GM03348 (cell line): ENCODE data around the gene MAGEB4.
"Not testable (repeated sequence)": the region's sequence is repeated elsewhere in the genome, so short reads cannot be mapped to it uniquely, and the experiment has no call there.

Experiments
- DNase-seq: peaks from one replicate; pipeline ENCODE4 v3.0.0; 2012; ENCODE audit warnings: low spot score

The MAGEB4 gene, protein sequence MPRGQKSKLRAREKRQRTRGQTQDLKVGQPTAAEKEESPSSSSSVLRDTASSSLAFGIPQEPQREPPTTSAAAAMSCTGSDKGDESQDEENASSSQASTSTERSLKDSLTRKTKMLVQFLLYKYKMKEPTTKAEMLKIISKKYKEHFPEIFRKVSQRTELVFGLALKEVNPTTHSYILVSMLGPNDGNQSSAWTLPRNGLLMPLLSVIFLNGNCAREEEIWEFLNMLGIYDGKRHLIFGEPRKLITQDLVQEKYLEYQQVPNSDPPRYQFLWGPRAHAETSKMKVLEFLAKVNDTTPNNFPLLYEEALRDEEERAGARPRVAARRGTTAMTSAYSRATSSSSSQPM

DNA sequence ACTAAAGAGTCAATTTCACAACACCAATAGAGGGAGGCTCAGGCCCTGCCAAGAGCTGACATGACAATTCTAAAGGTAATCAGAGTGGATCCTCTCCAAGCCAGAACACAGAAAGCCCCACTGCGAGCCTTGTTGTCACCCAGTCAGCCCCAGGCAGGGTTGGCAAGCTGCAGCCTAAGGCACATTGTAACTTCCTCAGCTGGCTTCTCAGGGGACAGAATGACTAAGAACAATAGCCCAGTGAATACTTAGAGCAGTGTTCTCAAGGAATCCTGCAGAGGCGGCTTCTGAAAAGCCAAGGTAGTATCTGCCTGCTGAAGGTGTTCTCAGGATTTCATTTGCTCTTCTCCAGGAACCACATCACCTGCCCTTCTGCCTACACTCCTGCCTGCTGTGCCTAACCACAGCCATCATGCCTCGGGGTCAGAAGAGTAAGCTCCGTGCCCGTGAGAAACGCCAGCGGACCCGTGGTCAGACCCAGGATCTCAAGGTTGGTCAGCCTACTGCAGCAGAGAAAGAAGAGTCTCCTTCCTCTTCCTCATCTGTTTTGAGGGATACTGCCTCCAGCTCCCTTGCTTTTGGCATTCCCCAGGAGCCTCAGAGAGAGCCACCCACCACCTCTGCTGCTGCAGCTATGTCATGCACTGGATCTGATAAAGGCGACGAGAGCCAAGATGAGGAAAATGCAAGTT is at the start of gene MAGEB4:
TSS of gene MAGEB4 (plus strand) at position 277 of the 692 bp plus-strand sequence. CDS start at position 413, 136 bp downstream.
- DNase-seq, result no peak

DNA sequence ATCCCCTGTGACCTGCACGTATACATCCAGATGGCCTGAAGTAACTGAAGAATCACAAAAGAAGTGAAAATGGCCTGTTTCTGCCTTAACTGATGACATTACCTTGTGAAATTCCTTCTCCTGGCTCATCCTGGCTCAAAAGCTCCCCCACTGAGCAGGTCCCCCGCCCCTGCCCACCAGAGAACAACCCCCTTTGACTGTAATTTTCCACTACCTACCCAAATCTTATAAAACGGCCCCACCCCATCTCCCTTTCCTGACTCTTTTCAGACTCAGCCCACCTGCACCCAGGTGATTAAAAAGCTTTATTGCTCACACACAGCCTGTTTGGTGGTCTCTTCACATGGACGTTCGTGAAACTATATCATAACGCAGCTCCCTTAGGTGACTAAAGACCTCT is 47.9 kb upstream of the MAGEB4 start:
- DNase-seq, result not testable (repeated sequence)

DNA sequence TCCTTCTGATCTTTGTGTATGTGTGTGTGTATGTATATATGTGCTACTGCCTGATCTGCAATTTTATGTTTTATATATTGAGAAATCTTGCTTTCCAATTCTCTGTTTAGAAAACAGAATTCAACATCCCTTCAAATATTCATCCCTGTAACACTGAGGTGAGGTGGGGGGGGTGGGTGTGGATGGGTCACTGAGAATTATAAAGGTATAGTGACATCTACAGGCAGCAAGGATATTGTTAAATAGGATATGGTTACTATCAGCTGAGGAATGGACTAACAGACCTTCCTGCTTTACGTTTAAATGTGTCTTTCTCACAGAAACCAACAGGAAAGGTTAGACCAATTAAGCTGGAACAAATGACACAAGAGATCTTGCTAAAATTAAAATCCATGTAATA is 45.5 kb upstream of the MAGEB4 start:
- DNase-seq, result peak; percentile 33

DNA sequence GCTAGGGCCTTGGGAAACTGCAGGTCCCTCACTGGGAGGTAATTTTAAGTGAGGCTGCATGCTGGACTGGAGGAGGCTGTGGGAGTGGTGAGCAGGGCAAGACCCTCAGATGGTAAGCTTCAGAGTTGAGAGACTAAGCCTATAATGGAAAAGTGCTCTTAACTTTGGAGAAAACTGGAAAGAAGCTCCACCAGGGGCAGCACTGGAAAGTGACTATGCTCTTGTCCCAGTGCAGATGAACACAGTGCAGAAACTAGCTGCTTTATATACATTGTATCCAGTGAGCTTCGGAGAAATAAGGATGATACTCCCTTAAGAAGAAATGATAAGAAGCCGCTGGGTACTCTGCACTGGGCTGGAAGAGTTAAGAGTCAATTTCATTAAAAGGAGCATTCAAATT is 29.6 kb upstream of the MAGEB4 start:
- DNase-seq, result no peak

DNA sequence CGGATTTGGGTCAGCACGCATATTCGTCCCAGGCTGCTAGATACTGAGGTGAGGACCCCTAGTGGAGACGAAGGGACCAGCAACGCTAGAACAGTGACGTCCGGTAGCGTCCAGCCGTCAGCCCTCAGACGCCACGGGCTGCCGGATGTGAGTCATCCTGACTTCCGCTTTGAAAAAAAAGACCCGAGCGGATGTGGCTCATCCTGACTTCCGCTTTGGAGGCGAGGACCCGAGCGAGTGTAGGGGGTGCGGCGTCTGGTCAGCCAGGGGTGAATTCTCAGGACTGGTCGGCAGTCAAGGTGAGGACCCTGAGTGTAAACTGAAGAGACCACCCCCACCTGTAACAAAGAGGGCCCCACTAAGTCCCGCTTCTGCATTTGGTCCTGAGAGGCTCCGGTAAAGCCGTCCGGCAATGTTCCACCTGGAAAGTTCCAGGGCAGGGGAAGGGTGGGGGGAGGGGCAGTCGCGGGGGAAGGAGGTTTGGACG is 26.4 kb upstream of the MAGEB4 start, which contains the start of gene MAGEB2:
TSS of gene MAGEB2 (plus strand) at position 207 of the 487 bp plus-strand sequence. CDS start 3,018 bp downstream, outside the sequence.
- no peak for DNase-seq

DNA sequence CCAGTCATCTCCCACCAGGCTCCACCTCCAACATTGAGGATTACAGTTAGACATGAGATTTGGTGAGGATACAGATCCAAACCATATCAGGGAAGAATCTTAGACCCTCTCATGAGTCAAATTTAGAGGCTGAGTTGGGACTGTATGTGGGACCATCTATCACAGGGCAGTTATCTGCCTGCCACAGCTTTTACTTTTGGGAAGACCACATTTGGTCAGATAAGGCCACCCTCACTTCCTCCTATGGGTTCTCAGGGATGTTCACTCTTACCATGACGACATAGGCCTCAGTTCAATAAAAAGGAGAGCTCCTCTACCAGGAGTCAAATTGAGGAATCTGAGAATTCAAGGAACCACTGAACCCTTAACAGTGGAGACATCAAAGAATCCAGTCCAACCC is 24.3 kb upstream of the MAGEB4 start:
- no peak for DNase-seq

DNA sequence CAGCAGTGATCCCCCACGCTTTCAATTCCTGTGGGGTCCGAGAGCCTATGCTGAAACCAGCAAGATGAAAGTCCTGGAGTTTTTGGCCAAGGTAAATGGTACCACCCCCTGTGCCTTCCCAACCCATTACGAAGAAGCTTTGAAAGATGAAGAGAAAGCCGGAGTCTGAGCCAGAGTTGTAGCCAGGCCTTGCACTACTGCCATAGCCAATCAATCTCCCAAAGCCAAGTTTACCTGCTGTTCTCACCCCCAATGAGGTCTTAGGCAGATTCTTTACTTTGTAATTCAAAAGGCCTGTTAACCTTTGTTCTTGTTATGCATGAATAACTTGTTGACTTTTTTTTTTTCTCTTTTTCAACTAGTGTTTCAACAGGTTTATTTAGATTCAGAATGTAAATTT is 22.4 kb upstream of the MAGEB4 start:
- no peak for DNase-seq

DNA sequence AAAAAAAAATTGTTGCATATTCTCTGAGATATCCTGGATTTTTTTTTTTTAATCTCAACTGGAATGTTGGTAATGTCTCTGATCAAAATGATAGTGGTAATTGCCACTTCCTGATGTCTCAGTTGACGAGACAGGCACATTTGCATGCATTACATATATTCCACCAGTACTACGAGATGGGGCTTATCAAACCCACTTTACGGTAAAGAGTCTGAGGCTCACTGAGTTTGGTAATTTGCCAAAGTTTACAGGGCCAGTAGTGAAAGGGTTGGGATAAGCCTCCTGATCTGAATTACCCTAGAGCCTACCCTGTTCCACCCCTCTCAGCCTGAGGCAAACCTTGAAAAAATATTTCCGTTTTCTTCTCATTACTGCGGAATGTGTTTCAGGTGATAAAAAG is 21.1 kb upstream of the MAGEB4 start:
- no peak for DNase-seq

DNA sequence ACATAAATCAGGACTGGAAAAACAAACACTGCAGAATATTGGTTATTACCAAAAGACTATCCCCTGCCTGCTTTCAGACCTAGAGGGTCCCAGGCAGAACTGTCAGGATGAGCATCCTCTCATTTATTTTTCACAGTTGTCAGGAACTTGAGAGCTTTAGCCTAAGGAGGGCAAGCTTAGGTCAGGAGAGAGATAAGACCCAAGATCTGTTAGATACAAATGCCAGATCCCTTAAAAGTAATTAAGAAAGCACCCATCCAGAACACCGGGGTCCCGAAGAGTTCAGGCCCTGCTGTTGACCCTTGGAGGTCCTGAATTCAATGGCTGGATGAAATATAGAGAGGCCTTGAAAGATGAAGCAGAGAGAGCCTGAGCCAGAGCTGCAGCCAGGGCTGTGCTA is 17.3 kb upstream of the MAGEB4 start:
- DNase-seq, result no peak

DNA sequence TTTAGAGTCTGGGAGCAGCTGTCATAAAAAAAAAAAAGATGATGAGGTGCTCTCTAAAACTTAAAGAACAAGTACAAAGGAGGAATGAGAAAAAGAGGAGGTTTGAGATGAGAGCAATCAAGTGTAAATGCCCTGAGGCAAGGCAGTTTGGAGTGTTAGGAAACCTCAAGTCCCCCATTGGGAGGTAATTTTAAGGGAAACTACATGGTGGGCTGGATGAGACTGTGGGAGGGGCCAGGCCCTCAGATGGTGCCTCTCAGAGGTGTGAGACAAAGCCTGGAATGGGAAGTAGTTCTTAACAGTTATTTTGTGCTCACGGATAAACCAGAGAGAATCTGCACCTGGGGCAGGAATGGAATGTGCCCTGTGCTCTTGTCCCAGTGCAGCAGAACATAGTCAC is 13.3 kb upstream of the MAGEB4 start:
- DNase-seq, result no peak

DNA sequence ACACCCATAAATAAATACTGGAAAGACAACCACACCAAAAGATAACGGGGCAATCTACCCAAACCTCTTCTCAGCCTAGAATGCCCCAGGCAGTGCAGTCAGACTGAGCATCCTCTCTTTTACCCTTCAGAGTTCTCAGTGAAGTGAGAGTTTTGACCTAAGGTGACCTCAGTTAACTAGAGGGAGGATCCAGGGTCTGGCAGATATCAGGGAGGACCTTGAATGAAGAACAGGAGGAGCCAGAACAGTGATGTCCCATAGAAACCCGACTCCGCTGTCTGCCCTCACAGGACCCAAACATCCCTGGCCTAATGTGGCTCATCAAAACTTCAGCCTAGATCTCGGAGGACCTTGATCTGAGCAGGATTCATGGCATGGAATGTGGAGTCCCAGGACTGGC is 11.4 kb upstream of the MAGEB4 start, which contains the start of gene MAGEB3:
TSS of gene MAGEB3 (plus strand) at position 263 of the 400 bp plus-strand sequence. CDS start 5,268 bp downstream, outside the sequence.
- no peak for DNase-seq

DNA sequence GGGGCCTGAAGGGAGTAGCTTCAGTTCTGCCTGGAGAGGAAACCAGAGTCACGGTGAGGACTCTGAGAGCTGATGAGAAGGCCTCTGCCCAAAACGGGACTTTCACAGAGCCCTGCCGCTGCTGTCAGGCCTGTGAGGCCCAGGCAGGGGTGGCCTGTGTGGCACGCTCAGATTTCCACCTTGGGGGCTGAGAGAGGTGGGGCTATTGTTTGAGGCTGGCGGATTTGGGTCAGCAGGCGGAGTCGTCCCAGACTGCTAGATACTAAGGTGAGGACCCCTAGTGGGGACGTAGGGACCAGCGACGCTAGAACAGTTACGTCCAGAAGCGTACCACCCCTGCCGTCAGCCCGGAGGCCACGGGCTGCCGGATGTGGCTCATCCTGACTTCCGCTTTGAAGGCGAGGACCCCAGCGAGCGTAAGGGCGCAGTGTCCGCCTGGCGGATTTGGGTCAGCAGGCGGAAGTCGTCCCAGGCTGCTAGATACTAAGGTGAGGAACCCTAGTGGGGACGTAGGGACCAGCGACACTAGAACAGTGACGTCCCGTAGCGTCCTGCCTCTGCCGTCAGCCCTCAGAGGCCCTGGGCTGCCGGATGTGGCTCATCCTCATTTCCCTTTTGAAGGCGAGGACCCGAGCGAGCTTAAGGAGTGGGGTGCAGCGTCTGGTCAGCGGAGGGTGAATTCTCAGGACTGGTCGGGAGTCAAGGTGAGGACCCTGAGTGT is 5.1 kb downstream of the MAGEB4 start, which contains the start of gene MAGEB1:
TSS of gene MAGEB1 (plus strand) at position 378 of the 721 bp plus-strand sequence. CDS start 3,348 bp downstream, outside the sequence.
- no peak for DNase-seq

DNA sequence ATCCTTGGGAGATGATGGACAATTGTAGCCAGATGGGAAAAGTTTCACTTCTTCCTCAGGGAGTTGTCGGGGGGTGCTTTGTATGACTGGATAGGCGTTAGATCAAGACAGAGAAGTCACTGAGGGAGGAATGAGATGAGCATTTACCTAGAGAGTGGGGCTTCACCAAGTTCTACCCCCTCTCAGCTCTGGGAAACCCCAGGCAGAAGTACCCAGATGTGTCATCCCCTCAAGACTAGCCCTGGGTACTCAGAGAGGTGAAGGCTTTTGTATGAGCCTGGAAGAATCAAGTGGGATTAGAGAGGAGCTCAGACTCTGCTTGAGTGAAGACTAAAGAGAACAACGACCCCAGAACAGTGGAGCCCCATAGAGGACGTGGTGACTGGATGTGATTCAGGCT is 7.1 kb downstream of the MAGEB4 start:
- DNase-seq, result no peak

DNA sequence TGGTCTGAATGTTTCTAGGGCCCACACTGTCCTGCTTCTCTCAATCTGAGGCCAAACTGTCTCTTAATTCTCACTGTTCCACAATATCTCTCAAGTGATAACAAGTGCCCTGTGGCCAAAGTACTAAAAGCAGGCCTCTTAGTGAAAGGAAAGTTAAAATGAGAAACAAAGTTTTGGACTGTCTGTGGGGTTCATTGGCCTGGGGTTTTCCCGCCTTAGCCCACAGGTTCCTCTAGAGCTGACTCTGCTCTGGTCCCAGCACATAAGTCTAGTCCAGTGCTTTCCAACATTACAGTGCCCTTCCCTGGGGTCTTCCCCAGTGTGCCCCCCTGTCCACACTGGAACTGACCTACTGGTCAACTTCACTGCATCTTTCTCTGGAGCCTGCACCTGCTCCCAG is 11.5 kb downstream of the MAGEB4 start:
- DNase-seq, result no peak

DNA sequence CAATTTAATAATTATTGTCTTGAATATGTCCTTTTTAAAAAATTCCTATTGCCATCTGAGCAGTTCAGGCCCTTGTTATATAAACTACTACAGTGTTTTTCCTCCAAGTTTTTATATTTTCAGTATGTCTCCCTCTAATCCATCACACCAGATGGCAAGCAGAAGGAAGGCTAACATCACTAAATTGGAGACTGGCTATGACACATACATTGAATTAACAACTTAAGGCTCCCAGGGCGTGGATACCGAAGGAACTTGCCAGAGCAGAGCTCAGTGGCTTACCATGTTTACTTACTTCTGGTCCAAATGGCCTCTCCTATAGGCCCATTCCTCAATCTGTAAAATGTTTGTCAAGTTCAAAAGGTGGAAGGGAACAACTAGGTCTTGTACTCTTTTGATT is 18.1 kb downstream of the MAGEB4 start:
- DNase-seq, result no peak

DNA sequence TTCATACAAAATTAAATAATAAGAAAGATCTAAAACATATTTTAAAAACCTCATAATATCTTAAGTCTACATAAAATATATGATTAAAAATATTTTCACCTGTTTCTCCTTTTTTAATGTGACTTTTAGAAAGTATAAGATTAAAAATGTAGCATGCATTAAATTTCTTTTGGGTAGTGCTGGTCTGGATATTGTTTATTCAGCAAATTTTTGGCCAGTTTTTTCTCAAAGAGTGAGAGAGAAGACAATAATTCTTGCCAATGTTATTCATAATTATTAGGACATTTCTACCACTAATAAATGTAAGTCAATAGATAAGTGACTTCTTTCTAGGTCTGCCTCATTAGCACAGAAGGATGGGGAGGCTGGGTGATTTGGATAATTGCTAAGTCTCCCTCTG is 19.2 kb downstream of the MAGEB4 start:
- DNase-seq, result no peak

DNA sequence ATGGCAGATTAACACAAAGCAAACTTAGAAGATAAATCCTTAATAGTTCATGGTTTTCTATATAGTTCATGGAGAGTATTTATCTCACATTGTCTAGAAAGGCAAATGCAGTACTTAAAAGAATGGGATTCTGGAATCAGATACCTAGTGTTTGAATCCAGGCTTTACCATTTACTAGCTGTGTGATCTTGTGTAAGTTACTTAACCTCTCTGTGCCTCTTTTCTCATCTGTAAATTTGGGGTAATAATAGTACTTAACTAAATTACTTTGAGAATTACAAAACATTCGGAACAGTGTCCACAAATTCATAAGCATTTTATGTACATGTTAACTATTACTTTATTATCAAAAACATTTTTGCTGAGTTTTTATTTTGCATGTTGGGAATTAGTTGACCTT is 21.0 kb downstream of the MAGEB4 start:
- DNase-seq, result no peak

DNA sequence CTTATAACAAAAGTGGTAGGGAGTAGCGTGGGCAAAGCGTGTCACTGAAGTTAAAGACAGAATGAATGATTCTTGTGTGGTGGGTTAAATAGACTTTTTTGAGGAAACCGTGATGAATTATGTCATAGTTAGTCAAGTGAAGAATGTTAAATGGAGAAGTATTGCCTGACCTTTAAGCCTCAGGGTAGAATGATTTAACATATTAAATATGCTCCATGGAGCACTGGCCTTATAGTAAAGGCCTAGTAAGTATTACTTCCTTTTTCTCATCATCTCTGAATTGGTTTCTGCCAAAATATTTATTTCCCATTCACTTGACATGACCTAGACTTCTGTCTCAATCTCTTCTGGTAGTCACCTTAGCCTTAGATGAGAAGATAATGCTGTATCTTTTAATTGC is 28.8 kb downstream of the MAGEB4 start:
- no peak for DNase-seq

DNA sequence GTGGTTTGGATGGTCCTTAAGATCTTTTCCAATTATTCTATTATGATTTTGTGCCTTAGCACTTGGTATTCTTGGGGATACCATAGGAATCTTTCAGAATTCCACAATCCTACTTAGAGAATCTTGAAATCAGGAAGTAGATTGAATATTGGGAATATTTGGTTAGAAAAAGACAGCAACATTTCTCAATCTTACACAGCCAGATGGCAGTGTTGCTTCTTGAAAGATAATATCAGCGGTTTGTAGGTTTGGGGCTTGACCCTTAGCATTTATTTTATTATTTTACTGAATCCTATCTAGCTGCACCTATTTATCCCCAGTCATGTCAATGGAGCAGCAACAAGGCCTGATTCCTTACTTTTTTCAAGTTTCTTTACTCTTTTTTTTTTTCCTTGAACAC is 33.7 kb downstream of the MAGEB4 start:
- peak; percentile 4 for DNase-seq

DNA sequence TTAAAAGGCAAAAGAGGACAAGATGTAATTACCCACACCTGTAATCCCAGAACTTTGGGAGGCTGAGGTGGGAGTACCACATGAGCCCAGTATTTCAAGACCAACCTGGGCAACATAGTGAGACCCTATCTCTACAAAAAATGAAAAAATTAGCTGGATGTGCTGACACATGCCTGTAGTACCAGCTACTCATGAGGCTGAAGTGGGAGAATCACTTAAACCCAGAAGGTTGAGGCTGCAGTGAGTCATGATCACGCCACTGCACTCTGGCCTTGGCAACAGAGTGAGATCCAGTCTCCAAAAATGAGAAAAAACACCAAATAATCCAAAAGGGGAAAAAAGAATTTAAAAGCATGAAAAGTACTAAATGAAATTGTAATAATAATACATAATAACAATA is 36.6 kb downstream of the MAGEB4 start:
- DNase-seq, result no peak

DNA sequence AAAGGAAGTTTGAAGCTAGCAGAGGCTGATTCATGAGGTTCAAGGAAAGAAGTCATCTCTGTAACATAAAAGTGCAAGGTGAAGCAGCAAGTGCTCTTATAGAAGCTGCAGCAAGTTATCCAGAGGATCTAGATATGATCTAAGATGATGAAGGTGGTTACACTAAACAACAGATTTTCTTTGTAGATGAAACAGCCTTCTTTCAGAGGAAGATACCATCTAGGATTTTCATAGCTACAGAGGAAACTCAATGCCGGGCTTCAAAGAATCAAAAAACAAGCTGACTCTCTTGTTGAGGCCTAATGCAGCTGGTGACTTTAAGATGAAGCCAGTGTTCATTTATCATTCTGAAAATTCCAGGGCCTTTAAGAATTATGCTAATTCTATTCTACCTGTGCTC is 38.6 kb downstream of the MAGEB4 start:
- DNase-seq, result no peak

DNA sequence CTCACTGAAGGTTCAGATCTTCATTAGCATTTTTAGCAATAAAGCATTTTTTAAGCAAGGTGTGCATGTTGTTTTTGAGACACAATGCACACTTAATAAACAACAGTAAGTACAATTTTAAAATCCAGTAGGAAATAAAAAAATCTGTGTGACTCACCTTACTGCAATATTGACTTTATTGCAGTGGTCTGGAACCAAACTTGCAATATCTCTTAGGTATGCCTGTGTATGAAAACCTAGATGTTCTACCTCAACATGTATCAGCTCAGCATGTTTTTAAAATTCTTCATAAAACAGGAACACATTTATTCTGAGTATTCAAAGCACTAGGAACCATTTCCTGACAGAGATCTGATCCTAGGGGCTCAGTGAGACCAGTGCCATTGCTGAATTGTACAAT is 40.7 kb downstream of the MAGEB4 start:
- no peak for DNase-seq
